ENCODE measurements around the gene KCNJ1. TPM values are rescaled to one million over a fixed set of nuclear protein-coding genes. Genes with fewer than 3 reads are reported as not detected.

KCNJ1 gene
- total and polyA plus RNA-seq, 2 of the 8 experiments (the other 6 are each of a cell fraction or from before 2014, with no cell fraction given) = 0.17 to 0.23 TPM

GRCh38 chr11:128878455-128878854 lies 11.4 kb upstream of the KCNJ1 start (continued):
- TF ChIP-seq CHD7 (IDR thresholded peaks at IDR 0.05; ENCODE audit: insufficient replicate concordance, low read length) (no peak), CBX5 (IDR thresholded peaks at IDR 0.05; ENCODE audit: low read depth, low read length) (no peak), SIX5 (IDR thresholded peaks at IDR 0.05; ENCODE audit: low read depth, low read length) (no peak), FOSL1 (IDR thresholded peaks at IDR 0.05; ENCODE audit: insufficient read depth, low read depth, low read length) (no peak), SIRT6 (IDR thresholded peaks at IDR 0.05; ENCODE audit: low read length) (no peak), ASH2L (IDR thresholded peaks at IDR 0.05; ENCODE audit: low read length) (no peak), HDAC6 (IDR thresholded peaks at IDR 0.05; ENCODE audit: low read depth, low read length) (no peak), NRF1 (IDR thresholded peaks at IDR 0.05; ENCODE audit: low read depth, low read length) (no peak), BCL11A (IDR thresholded peaks at IDR 0.05; ENCODE audit: low read depth in 2 of 2, low read length in 2 of 2) (no peak), SIN3A (conservative IDR thresholded peaks at IDR 0.05 in 1 of 2, IDR thresholded peaks at IDR 0.05 in 1 of 2; ENCODE audit: low read depth in 1 of 2, low read length in 2 of 2) (no peak), SP4 (IDR thresholded peaks at IDR 0.05; ENCODE audit: low read length) (no peak), POLR2A (IDR thresholded peaks at IDR 0.05; ENCODE audit: control extremely low read depth in 1 of 2, low read depth in 2 of 2, low read length in 2 of 2) (no peak), JUN (IDR thresholded peaks at IDR 0.05; ENCODE audit: low read depth, low read length) (no peak), KDM5A (IDR thresholded peaks at IDR 0.05; ENCODE audit: low read length) (no peak)

Data from H1 (cell line).